Measurements from ENCODE around the gene FKBP1A.

GRCh38 chr20:1434571-1435336 is 41.9 kb upstream of the FKBP1A start:
- TF ChIP-seq CTCF (IDR thresholded peaks at IDR 0.05) = no peak
- no peak for TF ChIP-seq POLR2AphosphoS5 (IDR thresholded peaks at IDR 0.05)
- TF ChIP-seq EP300 (IDR thresholded peaks at IDR 0.05) = no peak
- TF ChIP-seq POLR2A (IDR thresholded peaks at IDR 0.05) = no peak

Data from sigmoid colon (tissue), 4 donors.